T-helper 17 cell (primary cell): ENCODE measurements around the gene ARV1. TPM values are rescaled to one million over a fixed set of nuclear protein-coding genes. Genes with fewer than 3 reads are reported as not detected.

ENCODE experiments used
- ATAC-seq: fragments of 150-1000 bp; cut with Tn5 transposase; 2 replicates; pipeline ENCODE4 v1.10.0; 2021; ENCODE audit warnings: mild to moderate bottlenecking, moderate library complexity
- DNase-seq, 3 donors: peaks; one replicate each; pipeline versions ENCODE4 v3.0.0 to v3.0.0-alpha.2; 2020 to 2021
- H3K9me3 ChIP-seq: one replicate; pipeline ENCODE4 v1.7.0; 2013; ENCODE audit warnings: low read length, mild to moderate bottlenecking; ENCODE audit not compliant: control insufficient read depth, poor library complexity, severe bottlenecking
- H3K27ac Mint-ChIP-seq: one replicate; pipeline ENCODE4 v1.8.0; 2022; ENCODE audit warnings: mild to moderate bottlenecking, moderate library complexity, mixed read lengths
- H3K27me3 Mint-ChIP-seq: one replicate; pipeline ENCODE4 v1.8.0; 2022; ENCODE audit warnings: mixed read lengths
- H3K36me3 Mint-ChIP-seq: one replicate; pipeline ENCODE4 v1.8.0; 2022; ENCODE audit warnings: low read depth, mixed read lengths
- H3K4me1 Mint-ChIP-seq: one replicate; pipeline ENCODE4 v1.8.0; 2022; ENCODE audit warnings: mild to moderate bottlenecking, mixed read lengths
- H3K4me3 Mint-ChIP-seq: one replicate; pipeline ENCODE4 v1.8.0; 2022; ENCODE audit warnings: mild to moderate bottlenecking, moderate library complexity, mixed read lengths
- total RNA-seq, 4 donors: library from RNA in 2 of 4; stranded (reverse) in 2 of 4; gene quantifications; one replicate each; pipeline ENCODE4 v1.2.3 and lab custom pipeline; 2022 to 2026

ARV1 gene
- total RNA-seq, 2 donors from 2014 or later = 5.7 to 6.7 TPM

DNA sequence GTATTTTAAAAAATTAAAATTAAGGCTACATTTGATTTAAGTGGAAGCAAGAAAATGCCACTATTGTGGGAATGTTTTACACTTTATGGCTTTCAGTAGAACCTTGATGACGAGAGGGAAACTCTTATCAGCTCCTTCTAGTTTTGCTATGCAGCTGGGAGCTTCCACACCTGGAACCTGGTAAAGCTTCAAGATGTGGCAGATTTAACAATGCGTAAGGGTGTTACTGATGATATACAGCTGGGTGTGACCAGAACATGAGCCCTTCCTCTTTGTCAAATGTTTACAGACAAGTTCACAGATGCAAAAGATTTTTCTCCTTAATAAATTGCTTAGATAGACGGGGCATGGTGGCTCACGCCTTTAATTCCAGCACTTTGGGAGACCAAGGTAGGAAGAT, 20.5 kb upstream of the ARV1 start:
- DNase-seq = no peak

GRCh38 chr1:230964896-230965295, 14.0 kb upstream of the ARV1 start:
- no peaks in the 10 kb centered on the region for H3K9me3 ChIP-seq
- H3K36me3 Mint-ChIP-seq = peaks cover 4% of the 10 kb centered on the region
- no peak for DNase-seq
- H3K4me1 Mint-ChIP-seq = peaks cover 45% of the 10 kb centered on the region
- H3K27ac Mint-ChIP-seq = no peak overlapping the region
- no peak overlapping the region for H3K4me3 Mint-ChIP-seq
- ATAC-seq = no peak
- no peaks in the 10 kb centered on the region for H3K27me3 Mint-ChIP-seq

More for the DNA sequence above, 20.5 kb upstream of the ARV1 start:
- no peak for ATAC-seq
- Mint-ChIP-seq H3K27me3 (no peaks in the 10 kb centered on the region), H3K36me3 (peaks cover 4% of the 10 kb centered on the region), H3K27ac (no peak overlapping the region), H3K4me3 (no peak overlapping the region), H3K4me1 (peaks cover 17% of the 10 kb centered on the region)
- H3K9me3 ChIP-seq = no peaks in the 10 kb centered on the region

GRCh38 chr1:230965535-230965934, 13.4 kb upstream of the ARV1 start:
- Mint-ChIP-seq H3K36me3 (peaks cover 4% of the 10 kb centered on the region), H3K27ac (no peak overlapping the region), H3K27me3 (no peaks in the 10 kb centered on the region), H3K4me3 (no peak overlapping the region), H3K4me1 (peaks cover 48% of the 10 kb centered on the region)
- H3K9me3 ChIP-seq = no peaks in the 10 kb centered on the region
- no peak for ATAC-seq
- DNase-seq = no peak

GRCh38 chr1:230966358-230966873, 12.5 kb upstream of the ARV1 start:
- Mint-ChIP-seq H3K27me3 (no peaks in the 10 kb centered on the region), H3K4me1 (peaks cover 47% of the 10 kb centered on the region), H3K36me3 (peaks cover 4% of the 10 kb centered on the region), H3K4me3 (no peak overlapping the region), H3K27ac (no peak overlapping the region)
- DNase-seq = no peak
- ATAC-seq = no peak
- H3K9me3 ChIP-seq = no peaks in the 10 kb centered on the region

GRCh38 chr1:230970432-230970831, 8.5 kb upstream of the ARV1 start:
- H3K27me3 Mint-ChIP-seq = no peaks in the 10 kb centered on the region
- H3K9me3 ChIP-seq = no peaks in the 10 kb centered on the region
- H3K4me1 Mint-ChIP-seq = peaks cover 52% of the 10 kb centered on the region
- DNase-seq (no peak), ATAC-seq (no peak)
- H3K27ac Mint-ChIP-seq = peak overlapping the region; percentile 88
- H3K36me3 Mint-ChIP-seq = peaks cover 4% of the 10 kb centered on the region
- H3K4me3 Mint-ChIP-seq = no peak overlapping the region

DNA sequence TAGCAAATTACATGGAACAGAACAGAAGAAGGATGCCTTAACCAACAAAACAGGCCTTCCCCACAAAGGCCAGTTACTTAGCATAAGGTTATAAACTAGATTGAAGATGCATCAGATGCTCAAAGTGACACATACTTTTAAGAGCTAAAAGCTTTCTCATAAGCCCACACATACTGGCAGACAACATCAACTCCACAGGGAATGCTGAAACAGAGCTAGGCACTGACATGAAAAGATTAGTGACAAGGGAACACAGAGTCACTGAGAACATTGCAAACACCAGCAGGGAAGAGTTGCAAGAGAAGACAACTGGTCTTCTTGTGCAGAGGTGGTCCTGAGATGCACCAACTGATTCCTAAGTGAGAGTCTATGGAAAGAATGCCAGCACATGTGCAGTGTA, 7.1 kb upstream of the ARV1 start:
- Mint-ChIP-seq H3K4me3 (no peak overlapping the region), H3K27ac (peak overlapping the region; percentile 88), H3K4me1 (peaks cover 58% of the 10 kb centered on the region), H3K27me3 (no peaks in the 10 kb centered on the region), H3K36me3 (peaks cover 7% of the 10 kb centered on the region)
- H3K9me3 ChIP-seq = no peaks in the 10 kb centered on the region
- DNase-seq (no peak), ATAC-seq (no peak)

GRCh38 chr1:230972855-230973271, 6.0 kb upstream of the ARV1 start:
- DNase-seq = peak; percentile 27 to 55 (median 44)
- peaks cover 7% of the 10 kb centered on the region for H3K36me3 Mint-ChIP-seq
- H3K9me3 ChIP-seq = no peaks in the 10 kb centered on the region
- ATAC-seq = peak; percentile 87
- H3K4me1 Mint-ChIP-seq = peaks cover 66% of the 10 kb centered on the region
- peak overlapping the region; percentile 88 for H3K27ac Mint-ChIP-seq
- peak overlapping the region; percentile 69 for H3K4me3 Mint-ChIP-seq
- no peaks in the 10 kb centered on the region for H3K27me3 Mint-ChIP-seq

- DNase-seq = no peak
- H3K27ac Mint-ChIP-seq = peak overlapping the region; percentile 94
- peaks cover 54% of the 10 kb centered on the region for H3K4me1 Mint-ChIP-seq
- H3K9me3 ChIP-seq = no peaks in the 10 kb centered on the region
- H3K4me3 Mint-ChIP-seq = peak overlapping the region; percentile 62
- ATAC-seq = no peak
- H3K27me3 Mint-ChIP-seq = no peaks in the 10 kb centered on the region
- H3K36me3 Mint-ChIP-seq = peaks cover 3% of the 10 kb centered on the region
These were observed 3.3 kb upstream of the ARV1 start for GRCh38 chr1:230975636-230976035.

- Mint-ChIP-seq H3K36me3 (peaks cover 3% of the 10 kb centered on the region), H3K4me3 (peak overlapping the region; percentile 93), H3K4me1 (peaks cover 53% of the 10 kb centered on the region), H3K27ac (peak overlapping the region; percentile 94), H3K27me3 (no peaks in the 10 kb centered on the region)
- no peak for DNase-seq
- no peaks in the 10 kb centered on the region for H3K9me3 ChIP-seq
- ATAC-seq = no peak
These were observed 2.5 kb upstream of the ARV1 start for GRCh38 chr1:230976360-230976759.

- no peaks in the 10 kb centered on the region for H3K9me3 ChIP-seq
- ATAC-seq = peak; percentile 35
These were observed 1.8 kb upstream of the ARV1 start for GRCh38 chr1:230976825-230977747.

GRCh38 chr1:230977761-230978490, 968 bp upstream of the ARV1 start:
- H3K27me3 Mint-ChIP-seq = no peaks in the 10 kb centered on the region
- H3K4me3 Mint-ChIP-seq = peak overlapping the region; percentile 93
- peak overlapping the region; percentile 94 for H3K27ac Mint-ChIP-seq
- H3K4me1 Mint-ChIP-seq = peaks cover 39% of the 10 kb centered on the region
- H3K36me3 Mint-ChIP-seq = peaks cover 3% of the 10 kb centered on the region
- peak in 2 of 3 donors; percentile 14 to 19 for DNase-seq
- no peaks in the 10 kb centered on the region for H3K9me3 ChIP-seq
- no peak for ATAC-seq

More at GRCh38 chr1:230976825-230977747, 1.8 kb upstream of the ARV1 start:
- peak in 1 of 3 donors; percentile 10 for DNase-seq
- peaks cover 3% of the 10 kb centered on the region for H3K36me3 Mint-ChIP-seq
- peak overlapping the region; percentile 94 for H3K27ac Mint-ChIP-seq
- H3K4me1 Mint-ChIP-seq = peaks cover 47% of the 10 kb centered on the region
- H3K27me3 Mint-ChIP-seq = no peaks in the 10 kb centered on the region
- peak overlapping the region; percentile 93 for H3K4me3 Mint-ChIP-seq

DNA sequence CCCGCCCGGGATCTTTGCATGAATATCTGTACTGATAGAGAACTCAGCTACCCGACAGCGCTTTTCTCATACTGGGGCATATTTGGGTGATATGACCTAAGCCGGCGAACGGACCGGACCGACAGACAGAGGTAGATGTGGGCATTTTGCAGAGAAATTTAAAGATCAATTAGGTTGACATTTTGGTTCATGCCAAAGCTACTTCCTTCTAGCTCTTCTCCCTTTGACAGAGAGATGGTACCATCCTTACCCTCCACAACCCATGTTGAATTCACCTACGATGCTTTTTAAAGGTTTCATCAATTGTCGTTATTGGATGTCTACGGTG, 459 bp downstream of the ARV1 start:
- DNase-seq (no peak), ATAC-seq (no peak)
- Mint-ChIP-seq H3K36me3 (peaks cover 3% of the 10 kb centered on the region), H3K4me1 (peaks cover 30% of the 10 kb centered on the region), H3K27ac (no peak overlapping the region), H3K27me3 (no peaks in the 10 kb centered on the region), H3K4me3 (peak overlapping the region; percentile 98)
- no peaks in the 10 kb centered on the region for H3K9me3 ChIP-seq

DNA sequence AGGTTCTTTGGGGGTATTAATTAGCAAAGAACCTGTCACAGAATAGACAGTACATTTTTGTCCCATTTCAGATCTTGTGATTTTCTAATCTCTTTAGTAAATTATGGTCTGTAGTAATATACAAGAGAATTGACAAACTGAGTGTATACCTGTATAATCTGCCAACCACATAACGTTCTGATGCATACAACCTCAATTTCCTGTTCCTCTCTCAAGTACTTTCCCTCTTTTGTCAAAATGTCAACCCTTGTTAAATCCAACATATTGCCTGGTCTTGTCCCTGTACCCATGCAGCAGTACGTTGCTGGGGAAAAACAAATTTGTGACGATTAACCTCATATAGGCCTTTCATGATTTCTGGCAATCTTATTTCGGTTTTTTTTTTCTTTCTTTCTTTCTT, 1.1 kb downstream of the ARV1 start:
- no peaks in the 10 kb centered on the region for H3K27me3 Mint-ChIP-seq
- H3K9me3 ChIP-seq = no peaks in the 10 kb centered on the region
- no peak for DNase-seq
- ATAC-seq = no peak
- H3K4me3 Mint-ChIP-seq = peak overlapping the region; percentile 98
- H3K36me3 Mint-ChIP-seq = peaks cover 3% of the 10 kb centered on the region
- H3K4me1 Mint-ChIP-seq = peaks cover 31% of the 10 kb centered on the region
- no peak overlapping the region for H3K27ac Mint-ChIP-seq
